GM12874 (cell line): ENCODE results near the gene MARCHF5.

Experiments used
- TF ChIP-seq, protein P1 (sequence below): IDR thresholded peaks from 2 replicates; pipeline ENCODE4 v1.5.1; 2011; ENCODE audit warnings: low read depth, mild to moderate bottlenecking, control low read depth, low read length, moderate library complexity; ENCODE audit not compliant: insufficient read depth

Gene MARCHF5, protein sequence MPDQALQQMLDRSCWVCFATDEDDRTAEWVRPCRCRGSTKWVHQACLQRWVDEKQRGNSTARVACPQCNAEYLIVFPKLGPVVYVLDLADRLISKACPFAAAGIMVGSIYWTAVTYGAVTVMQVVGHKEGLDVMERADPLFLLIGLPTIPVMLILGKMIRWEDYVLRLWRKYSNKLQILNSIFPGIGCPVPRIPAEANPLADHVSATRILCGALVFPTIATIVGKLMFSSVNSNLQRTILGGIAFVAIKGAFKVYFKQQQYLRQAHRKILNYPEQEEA

DNA sequence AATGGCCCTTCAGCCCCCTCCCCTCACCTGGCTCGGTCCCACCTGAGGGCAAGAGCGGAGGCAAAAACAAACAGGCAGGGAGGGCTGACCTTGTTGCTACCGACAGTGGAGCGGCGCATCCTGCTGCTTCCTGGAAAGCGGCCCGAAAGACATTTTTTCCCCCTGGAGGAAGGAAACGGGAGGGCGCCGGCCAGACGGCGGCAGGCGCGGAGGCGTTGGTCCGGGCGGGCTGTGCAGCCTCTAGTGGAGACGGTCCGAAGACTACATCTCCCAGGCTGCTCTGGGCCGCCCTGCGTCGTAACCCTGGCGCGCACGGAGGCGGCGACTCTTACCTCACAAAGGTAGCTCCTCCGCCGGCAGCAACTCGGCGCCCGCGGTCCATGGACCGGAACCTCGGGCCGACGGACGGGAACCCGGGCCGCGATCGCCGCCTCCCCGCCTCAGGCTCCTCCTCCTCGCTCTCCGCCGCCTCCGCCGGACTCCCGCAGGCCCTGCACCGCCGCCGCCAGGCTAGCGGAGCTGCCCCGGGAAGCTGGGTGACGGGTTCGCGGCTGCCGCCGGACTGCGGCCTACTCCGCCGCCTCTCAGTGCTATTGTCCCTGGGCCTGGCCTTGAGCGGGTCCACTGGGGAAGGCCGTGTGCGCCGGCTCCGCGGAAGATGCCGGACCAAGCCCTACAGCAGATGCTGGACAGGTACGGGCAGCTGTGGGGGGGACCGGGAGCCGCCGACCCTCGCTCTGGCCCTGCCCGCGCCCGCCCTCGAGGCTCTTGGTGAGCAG is at the start of gene MARCHF5, which contains the start of gene CPEB3:
Gene MARCHF5 (plus strand): TSS at position 331 of the 779 bp plus-strand sequence. CDS start 328 bp downstream, at position 659.
Gene CPEB3 (minus strand): TSS at position 242 of the 779 bp plus-strand sequence. CDS start 50,728 bp downstream, outside the sequence.
- TF ChIP-seq, protein P1, sequence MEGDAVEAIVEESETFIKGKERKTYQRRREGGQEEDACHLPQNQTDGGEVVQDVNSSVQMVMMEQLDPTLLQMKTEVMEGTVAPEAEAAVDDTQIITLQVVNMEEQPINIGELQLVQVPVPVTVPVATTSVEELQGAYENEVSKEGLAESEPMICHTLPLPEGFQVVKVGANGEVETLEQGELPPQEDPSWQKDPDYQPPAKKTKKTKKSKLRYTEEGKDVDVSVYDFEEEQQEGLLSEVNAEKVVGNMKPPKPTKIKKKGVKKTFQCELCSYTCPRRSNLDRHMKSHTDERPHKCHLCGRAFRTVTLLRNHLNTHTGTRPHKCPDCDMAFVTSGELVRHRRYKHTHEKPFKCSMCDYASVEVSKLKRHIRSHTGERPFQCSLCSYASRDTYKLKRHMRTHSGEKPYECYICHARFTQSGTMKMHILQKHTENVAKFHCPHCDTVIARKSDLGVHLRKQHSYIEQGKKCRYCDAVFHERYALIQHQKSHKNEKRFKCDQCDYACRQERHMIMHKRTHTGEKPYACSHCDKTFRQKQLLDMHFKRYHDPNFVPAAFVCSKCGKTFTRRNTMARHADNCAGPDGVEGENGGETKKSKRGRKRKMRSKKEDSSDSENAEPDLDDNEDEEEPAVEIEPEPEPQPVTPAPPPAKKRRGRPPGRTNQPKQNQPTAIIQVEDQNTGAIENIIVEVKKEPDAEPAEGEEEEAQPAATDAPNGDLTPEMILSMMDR = peak; percentile 56

DNA sequence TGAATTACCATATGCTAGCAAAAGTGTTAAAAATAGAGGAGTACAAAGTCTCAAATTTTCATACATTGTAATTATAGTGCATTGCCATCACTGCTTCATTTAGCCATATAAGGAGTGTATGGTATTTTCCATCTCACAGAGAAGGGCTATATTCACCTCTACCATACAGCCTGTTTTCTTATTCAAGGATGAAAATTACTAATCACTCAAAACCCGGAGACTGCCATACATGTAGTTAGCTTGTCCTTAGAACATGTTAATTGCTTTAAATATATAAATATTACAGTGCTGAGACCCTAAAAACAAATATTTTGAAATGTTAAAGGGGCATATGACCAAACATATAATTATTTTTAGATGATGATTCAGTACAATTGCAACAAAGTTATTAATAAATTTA is 49.5 kb upstream of the MARCHF5 start:
- TF ChIP-seq, protein P1 = no peak

DNA sequence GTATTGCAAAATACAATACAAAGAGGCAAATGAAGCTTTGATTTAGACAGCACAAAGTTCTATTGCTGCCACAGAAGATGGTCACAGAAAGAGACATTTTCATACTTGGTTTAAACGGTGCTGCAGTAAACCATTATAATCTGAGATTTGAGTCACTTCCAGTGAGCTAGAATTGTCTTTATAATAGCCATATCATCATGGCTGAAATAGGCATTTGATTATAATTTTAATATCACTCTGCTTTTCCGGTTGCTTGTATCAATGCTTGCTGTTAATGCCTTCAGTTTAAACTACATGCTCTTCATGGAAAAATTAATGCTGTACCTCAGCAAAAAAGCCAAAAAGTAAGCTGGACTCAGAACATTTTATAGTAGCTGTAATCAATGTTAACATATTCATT is 48.6 kb upstream of the MARCHF5 start:
- TF ChIP-seq, protein P1 = no peak

DNA sequence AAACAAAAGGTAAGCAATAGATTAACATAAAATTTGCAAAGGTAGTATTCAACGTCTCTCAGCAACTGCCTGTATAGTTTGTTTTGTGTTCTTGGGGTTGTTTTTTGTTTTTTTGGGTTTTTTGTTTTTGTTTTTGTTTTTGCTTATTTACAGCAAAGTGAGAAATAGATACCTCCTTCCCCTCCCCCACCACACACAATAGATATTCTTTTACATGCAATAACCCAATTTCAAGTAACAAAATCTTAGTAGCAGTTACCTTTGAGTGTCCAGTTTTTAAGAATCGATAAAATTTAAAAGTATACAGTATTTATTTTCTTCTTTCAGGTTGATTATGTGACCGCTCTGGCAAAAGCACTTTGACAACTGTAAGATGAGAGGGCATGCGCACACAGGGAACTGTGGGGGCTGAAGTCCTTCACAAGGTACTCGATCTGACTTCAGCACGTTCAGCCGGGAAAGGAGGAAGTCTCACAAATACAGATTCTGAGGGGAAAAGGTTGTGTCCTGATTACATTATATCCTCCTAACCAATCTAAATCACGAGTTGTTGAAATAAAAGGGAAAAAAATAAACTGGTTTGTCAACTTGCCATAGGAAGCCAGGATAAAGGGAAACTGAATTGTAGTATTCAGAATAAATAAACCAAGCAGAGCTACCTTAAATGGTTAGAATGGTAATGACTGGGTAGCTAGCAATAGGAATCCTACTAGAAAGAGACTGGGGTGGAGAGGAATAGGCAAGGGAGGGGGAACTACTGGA is 47.9 kb upstream of the MARCHF5 start:
- TF ChIP-seq, protein P1 = no peak

DNA sequence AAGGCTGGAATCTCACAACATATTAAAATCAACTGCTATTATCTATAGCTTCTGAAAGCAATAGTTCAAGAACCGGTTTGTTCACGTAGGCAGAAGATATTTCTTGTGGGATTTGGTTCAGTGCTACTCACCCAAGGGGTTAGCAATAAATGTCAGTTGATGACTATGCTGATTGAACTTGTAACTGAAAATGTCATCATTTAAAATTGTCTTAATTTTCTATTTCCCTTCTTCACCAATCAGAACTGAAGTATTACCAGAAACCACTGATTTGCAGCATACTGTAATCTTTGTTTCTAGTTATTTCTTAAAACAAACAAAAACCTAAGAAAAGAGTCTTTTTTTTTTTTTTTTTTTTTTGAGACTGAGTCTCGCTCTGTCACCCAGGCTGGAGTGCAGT is 46.2 kb upstream of the MARCHF5 start:
- TF ChIP-seq, protein P1 = no peak

DNA sequence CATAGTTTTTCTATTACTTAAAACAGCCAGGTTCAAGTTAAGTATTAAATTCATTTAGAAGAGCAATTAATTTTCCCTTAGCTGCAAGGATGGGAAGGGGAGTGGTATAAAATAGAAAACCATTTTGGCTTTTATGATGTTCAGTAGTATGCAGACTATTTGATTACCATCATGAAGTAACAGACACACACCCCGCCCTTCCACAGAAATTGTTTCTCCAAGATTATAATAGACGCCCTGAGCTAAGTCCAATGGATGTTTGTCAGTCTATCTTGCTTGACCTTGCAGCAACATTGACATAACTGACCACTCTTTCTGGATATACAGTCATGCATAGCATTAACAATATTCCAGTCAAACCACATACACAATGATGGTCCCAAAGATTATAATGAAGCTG is 42.4 kb upstream of the MARCHF5 start:
- TF ChIP-seq, protein P1 = no peak

DNA sequence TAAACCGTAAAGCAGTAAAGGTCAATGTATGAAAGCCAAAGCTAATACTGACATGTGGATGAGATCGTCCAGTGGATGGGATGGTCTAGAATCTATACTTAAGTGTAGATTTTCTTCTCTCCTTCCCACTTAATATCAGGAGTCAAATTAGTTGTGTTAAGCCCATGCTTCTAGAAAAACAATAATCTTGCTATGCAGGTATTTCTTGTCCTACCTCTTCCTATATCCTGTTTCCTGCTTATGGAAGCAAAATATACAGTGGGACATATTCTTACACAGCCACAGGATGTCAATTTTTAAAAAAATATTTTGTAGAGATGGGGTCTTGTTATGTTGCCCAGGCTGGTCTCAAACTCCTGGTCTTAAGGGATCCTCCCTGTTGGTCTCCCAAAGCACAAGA is 27.6 kb upstream of the MARCHF5 start:
- TF ChIP-seq, protein P1 = no peak
